Measurements from ENCODE around the gene MOSPD3.

The MOSPD3 gene

GRCh38 chr7:100577507-100577906 lies 34.8 kb upstream of the MOSPD3 start:
- Histone ChIP-seq H3K9me3 (no peaks in the 10 kb centered on the region), H3K36me3 (peaks cover 100% of the 10 kb centered on the region), H3K27me3 (peaks cover 9% of the 10 kb centered on the region), H3K27ac (no peak overlapping the region), H3K4me1 (ENCODE audit: control insufficient read depth in 1 of 2, insufficient read depth in 1 of 2, low read depth in 1 of 2, low read length in 1 of 2) (peaks cover 7 to 11% of the 10 kb centered on the region in 2 experiments), H3K4me3 (ENCODE audit: low read depth in 1 of 2, low read length in 1 of 2) (no peak overlapping the region)
- TF ChIP-seq, protein P1, sequence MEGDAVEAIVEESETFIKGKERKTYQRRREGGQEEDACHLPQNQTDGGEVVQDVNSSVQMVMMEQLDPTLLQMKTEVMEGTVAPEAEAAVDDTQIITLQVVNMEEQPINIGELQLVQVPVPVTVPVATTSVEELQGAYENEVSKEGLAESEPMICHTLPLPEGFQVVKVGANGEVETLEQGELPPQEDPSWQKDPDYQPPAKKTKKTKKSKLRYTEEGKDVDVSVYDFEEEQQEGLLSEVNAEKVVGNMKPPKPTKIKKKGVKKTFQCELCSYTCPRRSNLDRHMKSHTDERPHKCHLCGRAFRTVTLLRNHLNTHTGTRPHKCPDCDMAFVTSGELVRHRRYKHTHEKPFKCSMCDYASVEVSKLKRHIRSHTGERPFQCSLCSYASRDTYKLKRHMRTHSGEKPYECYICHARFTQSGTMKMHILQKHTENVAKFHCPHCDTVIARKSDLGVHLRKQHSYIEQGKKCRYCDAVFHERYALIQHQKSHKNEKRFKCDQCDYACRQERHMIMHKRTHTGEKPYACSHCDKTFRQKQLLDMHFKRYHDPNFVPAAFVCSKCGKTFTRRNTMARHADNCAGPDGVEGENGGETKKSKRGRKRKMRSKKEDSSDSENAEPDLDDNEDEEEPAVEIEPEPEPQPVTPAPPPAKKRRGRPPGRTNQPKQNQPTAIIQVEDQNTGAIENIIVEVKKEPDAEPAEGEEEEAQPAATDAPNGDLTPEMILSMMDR (IDR thresholded peaks at IDR 0.05), result no peak

DNA sequence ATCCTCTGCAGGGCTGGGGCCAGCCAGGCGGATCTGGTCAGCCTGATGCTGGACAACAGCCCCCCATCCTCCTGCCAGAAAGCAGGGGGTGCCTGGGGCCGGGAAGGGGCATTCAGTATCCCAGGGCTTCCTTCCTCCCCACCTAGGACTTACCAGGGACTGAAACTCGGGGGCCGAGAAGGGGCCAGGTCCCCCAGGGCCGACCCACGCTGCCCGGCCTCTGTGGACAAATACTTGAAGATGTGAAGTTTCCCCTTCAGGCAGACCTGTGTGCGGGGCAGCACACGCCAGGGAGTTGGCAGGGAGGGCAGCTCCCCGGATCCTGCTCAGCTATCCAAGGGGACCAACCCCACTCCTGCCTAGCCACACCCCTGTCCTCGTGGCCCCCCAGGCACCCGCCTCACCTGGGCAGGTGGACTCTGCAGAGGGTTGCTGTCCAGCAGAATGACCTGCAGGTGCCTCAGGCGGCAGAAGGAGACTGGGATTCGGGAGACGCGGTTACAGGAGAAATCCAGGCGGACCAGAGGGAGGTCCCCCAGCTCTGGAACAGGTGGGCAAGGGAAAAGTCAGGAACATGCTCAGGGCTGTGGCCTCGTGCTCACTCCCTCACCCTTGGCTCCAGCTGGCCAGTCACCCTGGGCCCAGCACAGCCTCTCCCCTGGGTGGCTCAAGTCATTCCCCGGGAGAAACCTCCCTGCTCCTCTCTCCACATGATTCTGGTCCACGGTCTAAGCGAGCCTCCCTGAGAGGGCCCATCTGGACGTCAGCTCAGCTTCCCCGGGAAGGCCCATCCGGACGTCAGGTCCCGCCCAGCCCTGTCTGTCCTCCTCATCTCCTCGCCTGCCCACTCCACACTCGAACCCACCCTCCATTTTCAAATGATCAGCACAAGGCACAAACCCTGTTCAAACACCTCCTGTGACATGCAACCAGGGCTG lies 33.8 kb upstream of the MOSPD3 start:
- Histone ChIP-seq H3K36me3 (peaks cover 91% of the 10 kb centered on the region), H3K4me3 (ENCODE audit: low read depth in 1 of 2, low read length in 1 of 2) (no peak overlapping the region), H3K27me3 (no peaks in the 10 kb centered on the region), H3K9me3 (no peaks in the 10 kb centered on the region), H3K4me1 (ENCODE audit: control insufficient read depth in 1 of 2, insufficient read depth in 1 of 2, low read depth in 1 of 2, low read length in 1 of 2) (peaks cover 17 to 21% of the 10 kb centered on the region in 2 experiments), H3K27ac (no peak overlapping the region)
- TF ChIP-seq, protein P1 (IDR thresholded peaks at IDR 0.05), result no peak

- TF ChIP-seq, protein P1 (IDR thresholded peaks at IDR 0.05), result no peak
- H3K9me3 ChIP-seq, result no peaks in the 10 kb centered on the region
- H3K4me3 ChIP-seq (ENCODE audit: low read depth in 1 of 2, low read length in 1 of 2), result no peak overlapping the region
- peak overlapping the region; percentile 15 for H3K27ac ChIP-seq
- peaks cover 69% of the 10 kb centered on the region for H3K36me3 ChIP-seq
- peaks cover 21 to 38% of the 10 kb centered on the region in 2 experiments for H3K4me1 ChIP-seq (ENCODE audit: control insufficient read depth in 1 of 2, insufficient read depth in 1 of 2, low read depth in 1 of 2, low read length in 1 of 2)
- H3K27me3 ChIP-seq, result no peaks in the 10 kb centered on the region
Observed at GRCh38 chr7:100580466-100581283, 31.7 kb upstream of the MOSPD3 start.

GRCh38 chr7:100582041-100582579 lies 30.2 kb upstream of the MOSPD3 start:
- peak overlapping the region; percentile 95 for H3K27ac ChIP-seq
- TF ChIP-seq, protein P1 (IDR thresholded peaks at IDR 0.05), result no peak
- H3K27me3 ChIP-seq, result no peaks in the 10 kb centered on the region
- H3K36me3 ChIP-seq, result peaks cover 55% of the 10 kb centered on the region
- H3K4me1 ChIP-seq (ENCODE audit: control insufficient read depth in 1 of 2, insufficient read depth in 1 of 2, low read depth in 1 of 2, low read length in 1 of 2), result peaks cover 26 to 45% of the 10 kb centered on the region in 2 experiments
- no peaks in the 10 kb centered on the region for H3K9me3 ChIP-seq
- peak overlapping the region; percentile 85 to 87 for H3K4me3 ChIP-seq (ENCODE audit: low read depth in 1 of 2, low read length in 1 of 2)

- no peaks in the 10 kb centered on the region for H3K27me3 ChIP-seq
- no peaks in the 10 kb centered on the region for H3K9me3 ChIP-seq
- peaks cover 30 to 50% of the 10 kb centered on the region in 2 experiments for H3K4me1 ChIP-seq (ENCODE audit: control insufficient read depth in 1 of 2, insufficient read depth in 1 of 2, low read depth in 1 of 2, low read length in 1 of 2)
- H3K4me3 ChIP-seq (ENCODE audit: low read depth in 1 of 2, low read length in 1 of 2), result peak overlapping the region; percentile 85 to 87
- TF ChIP-seq, protein P1 (IDR thresholded peaks at IDR 0.05), result no peak
- peak overlapping the region; percentile 95 for H3K27ac ChIP-seq
- H3K36me3 ChIP-seq, result peaks cover 50% of the 10 kb centered on the region
Observed at GRCh38 chr7:100582650-100583049, 29.7 kb upstream of the MOSPD3 start.

All from neutrophil (primary cell).